PFSK-1 (cell line): ENCODE results near the gene XXYLT1.

Experiments
- SIN3A ChIP-seq: IDR thresholded peaks from 2 replicates; pipeline ENCODE4 v1.6.1; 2012; ENCODE audit warnings: mild to moderate bottlenecking, low read length, moderate library complexity, borderline replicate concordance; ENCODE audit not compliant: insufficient read depth
- TF ChIP-seq, protein P1 (sequence below), 2 experiments: IDR thresholded peaks; 2 replicates each; pipeline versions ENCODE4 v1.6.1 to v1.8.0; 2011 to 2012; ENCODE audit warnings: low read depth in 2 of 2, low read length in 2 of 2, control low read depth in 1 of 2, inconsistent platforms in 1 of 2, mild to moderate bottlenecking in 1 of 2, moderate library complexity in 1 of 2; ENCODE audit not compliant: insufficient read depth in 1 of 2

DNA sequence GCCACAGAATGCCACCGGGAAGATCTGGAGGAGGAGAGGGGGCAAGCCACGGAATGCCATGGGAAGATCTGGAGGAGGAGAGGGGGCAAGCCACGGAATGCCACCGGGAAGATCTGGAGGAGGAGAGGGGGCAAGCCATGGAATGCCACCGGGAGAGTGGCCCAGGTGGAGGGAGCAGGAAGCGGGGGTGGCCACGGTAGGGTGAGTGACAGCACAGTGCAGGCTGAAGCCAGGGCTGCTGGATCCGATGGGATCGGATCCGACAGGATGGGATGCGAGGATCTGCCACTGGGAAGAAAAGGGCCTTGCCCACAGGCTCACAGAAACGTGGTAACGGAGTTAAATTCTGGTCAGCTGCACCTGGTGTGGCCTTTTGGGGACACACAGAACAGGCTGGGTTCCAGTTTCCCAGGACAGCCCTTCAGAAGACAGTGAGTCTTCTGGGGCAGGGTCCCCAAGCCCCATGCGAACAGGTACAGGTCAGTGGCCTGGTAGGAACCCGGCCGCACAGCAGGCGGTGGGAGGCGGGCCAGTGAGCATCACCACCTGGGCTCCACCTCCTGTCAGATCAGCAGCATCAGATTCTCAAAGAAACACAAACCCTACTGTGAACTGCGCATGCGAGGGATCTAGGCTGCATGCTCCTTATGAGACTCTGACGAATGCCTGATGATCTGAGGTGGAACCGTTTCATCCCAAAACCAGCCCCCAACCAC lies 58.8 kb downstream of the XXYLT1 start:
- TF ChIP-seq SIN3A, result no peak
- TF ChIP-seq, protein P1, sequence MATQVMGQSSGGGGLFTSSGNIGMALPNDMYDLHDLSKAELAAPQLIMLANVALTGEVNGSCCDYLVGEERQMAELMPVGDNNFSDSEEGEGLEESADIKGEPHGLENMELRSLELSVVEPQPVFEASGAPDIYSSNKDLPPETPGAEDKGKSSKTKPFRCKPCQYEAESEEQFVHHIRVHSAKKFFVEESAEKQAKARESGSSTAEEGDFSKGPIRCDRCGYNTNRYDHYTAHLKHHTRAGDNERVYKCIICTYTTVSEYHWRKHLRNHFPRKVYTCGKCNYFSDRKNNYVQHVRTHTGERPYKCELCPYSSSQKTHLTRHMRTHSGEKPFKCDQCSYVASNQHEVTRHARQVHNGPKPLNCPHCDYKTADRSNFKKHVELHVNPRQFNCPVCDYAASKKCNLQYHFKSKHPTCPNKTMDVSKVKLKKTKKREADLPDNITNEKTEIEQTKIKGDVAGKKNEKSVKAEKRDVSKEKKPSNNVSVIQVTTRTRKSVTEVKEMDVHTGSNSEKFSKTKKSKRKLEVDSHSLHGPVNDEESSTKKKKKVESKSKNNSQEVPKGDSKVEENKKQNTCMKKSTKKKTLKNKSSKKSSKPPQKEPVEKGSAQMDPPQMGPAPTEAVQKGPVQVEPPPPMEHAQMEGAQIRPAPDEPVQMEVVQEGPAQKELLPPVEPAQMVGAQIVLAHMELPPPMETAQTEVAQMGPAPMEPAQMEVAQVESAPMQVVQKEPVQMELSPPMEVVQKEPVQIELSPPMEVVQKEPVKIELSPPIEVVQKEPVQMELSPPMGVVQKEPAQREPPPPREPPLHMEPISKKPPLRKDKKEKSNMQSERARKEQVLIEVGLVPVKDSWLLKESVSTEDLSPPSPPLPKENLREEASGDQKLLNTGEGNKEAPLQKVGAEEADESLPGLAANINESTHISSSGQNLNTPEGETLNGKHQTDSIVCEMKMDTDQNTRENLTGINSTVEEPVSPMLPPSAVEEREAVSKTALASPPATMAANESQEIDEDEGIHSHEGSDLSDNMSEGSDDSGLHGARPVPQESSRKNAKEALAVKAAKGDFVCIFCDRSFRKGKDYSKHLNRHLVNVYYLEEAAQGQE (IDR thresholded peaks at IDR 0.05; ENCODE audit: insufficient read depth in 1 of 2, low read depth in 2 of 2, low read length in 2 of 2), result no peak
